ENCODE results near the gene MMP24OS.

Gene MMP24OS

GRCh38 chr20:35305682-35306556, 28.0 kb upstream of the MMP24OS start:
- DNase-seq: no peak

GRCh38 chr20:35304956-35305355, 27.0 kb upstream of the MMP24OS start:
- no peak for DNase-seq

- DNase-seq: peak; percentile 86
Observed at GRCh38 chr20:35303735-35304491, 26.0 kb upstream of the MMP24OS start.

GRCh38 chr20:35303382-35303734, 25.4 kb upstream of the MMP24OS start:
- no peak for DNase-seq

GRCh38 chr20:35302421-35303335, 24.8 kb upstream of the MMP24OS start:
- DNase-seq: no peak

- DNase-seq: no peak
Observed at GRCh38 chr20:35301426-35301825, 23.5 kb upstream of the MMP24OS start.

GRCh38 chr20:35300469-35301262, 22.7 kb upstream of the MMP24OS start:
- DNase-seq: no peak

- DNase-seq: no peak
Observed at GRCh38 chr20:35299780-35300179, 21.9 kb upstream of the MMP24OS start.

GRCh38 chr20:35298264-35298663, 20.3 kb upstream of the MMP24OS start:
- no peak for DNase-seq

GRCh38 chr20:35297740-35298139, 19.8 kb upstream of the MMP24OS start:
- DNase-seq: no peak

- no peak for DNase-seq
Observed at GRCh38 chr20:35297155-35297554, 19.2 kb upstream of the MMP24OS start.

GRCh38 chr20:35296101-35296554, 18.2 kb upstream of the MMP24OS start:
- no peak for DNase-seq

GRCh38 chr20:35295674-35296073, 17.8 kb upstream of the MMP24OS start:
- no peak for DNase-seq

GRCh38 chr20:35295058-35295457, 17.1 kb upstream of the MMP24OS start:
- no peak for DNase-seq

GRCh38 chr20:35294293-35294685, 16.4 kb upstream of the MMP24OS start:
- no peak for DNase-seq

GRCh38 chr20:35293303-35294292, 15.7 kb upstream of the MMP24OS start:
- DNase-seq: no peak

- no peak for DNase-seq
Observed at GRCh38 chr20:35292504-35293285, 14.8 kb upstream of the MMP24OS start.

- no peak for DNase-seq
Observed at GRCh38 chr20:35291654-35292503, 14.0 kb upstream of the MMP24OS start, which contains the start of gene FAM83C. TSS of gene FAM83C (minus strand) at chr20:35292425. CDS start at chr20:35292304, 121 bp downstream.

- no peak for DNase-seq
Observed at GRCh38 chr20:35290887-35291417, 13.0 kb upstream of the MMP24OS start.

All from DMS153 (cell line).